WI38 (cell line): Measurements from ENCODE around the gene TUSC7.

Experiments used
- H3K4me3 ChIP-seq: 2 replicates; pipeline ENCODE4 v1.5.1; 2011; ENCODE audit warnings: low read depth, mild to moderate bottlenecking, control low read depth, low read length
- TF ChIP-seq, protein P1 (sequence below): IDR thresholded peaks from 2 replicates; pipeline ENCODE4 v1.5.1; 2012; ENCODE audit warnings: low read depth, mild to moderate bottlenecking, control low read depth, low read length

TUSC7 gene

DNA sequence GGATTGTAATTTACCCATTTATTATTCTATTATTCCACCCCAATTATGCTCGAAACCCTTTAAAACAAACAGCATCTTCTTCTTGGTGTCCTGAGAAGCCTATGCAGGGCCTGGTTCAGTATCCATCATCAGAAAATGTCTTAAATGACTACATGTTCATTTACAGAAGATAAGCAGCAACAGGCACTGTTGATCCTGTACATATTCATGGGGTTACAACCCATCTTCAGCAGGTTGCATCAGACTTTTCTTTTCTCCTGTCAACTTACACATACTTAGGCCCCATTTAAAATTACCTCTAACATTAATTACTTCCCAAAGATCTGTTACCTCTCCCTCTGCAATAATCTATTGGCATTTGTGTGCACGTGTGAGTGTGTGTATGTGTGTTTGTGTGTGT lies 18.9 kb downstream of the TUSC7 start:
- H3K4me3 ChIP-seq: no peak overlapping the region
- TF ChIP-seq, protein P1, sequence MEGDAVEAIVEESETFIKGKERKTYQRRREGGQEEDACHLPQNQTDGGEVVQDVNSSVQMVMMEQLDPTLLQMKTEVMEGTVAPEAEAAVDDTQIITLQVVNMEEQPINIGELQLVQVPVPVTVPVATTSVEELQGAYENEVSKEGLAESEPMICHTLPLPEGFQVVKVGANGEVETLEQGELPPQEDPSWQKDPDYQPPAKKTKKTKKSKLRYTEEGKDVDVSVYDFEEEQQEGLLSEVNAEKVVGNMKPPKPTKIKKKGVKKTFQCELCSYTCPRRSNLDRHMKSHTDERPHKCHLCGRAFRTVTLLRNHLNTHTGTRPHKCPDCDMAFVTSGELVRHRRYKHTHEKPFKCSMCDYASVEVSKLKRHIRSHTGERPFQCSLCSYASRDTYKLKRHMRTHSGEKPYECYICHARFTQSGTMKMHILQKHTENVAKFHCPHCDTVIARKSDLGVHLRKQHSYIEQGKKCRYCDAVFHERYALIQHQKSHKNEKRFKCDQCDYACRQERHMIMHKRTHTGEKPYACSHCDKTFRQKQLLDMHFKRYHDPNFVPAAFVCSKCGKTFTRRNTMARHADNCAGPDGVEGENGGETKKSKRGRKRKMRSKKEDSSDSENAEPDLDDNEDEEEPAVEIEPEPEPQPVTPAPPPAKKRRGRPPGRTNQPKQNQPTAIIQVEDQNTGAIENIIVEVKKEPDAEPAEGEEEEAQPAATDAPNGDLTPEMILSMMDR: no peak

GRCh38 chr3:116734243-116734642 lies 24.7 kb downstream of the TUSC7 start:
- TF ChIP-seq, protein P1: no peak
- H3K4me3 ChIP-seq: no peak overlapping the region

- TF ChIP-seq, protein P1: no peak
- H3K4me3 ChIP-seq: no peak overlapping the region
These were observed 30.1 kb downstream of the TUSC7 start for GRCh38 chr3:116739678-116740077.

- no peak overlapping the region for H3K4me3 ChIP-seq
- TF ChIP-seq, protein P1: no peak
These were observed 30.7 kb downstream of the TUSC7 start for GRCh38 chr3:116740293-116740692.

DNA sequence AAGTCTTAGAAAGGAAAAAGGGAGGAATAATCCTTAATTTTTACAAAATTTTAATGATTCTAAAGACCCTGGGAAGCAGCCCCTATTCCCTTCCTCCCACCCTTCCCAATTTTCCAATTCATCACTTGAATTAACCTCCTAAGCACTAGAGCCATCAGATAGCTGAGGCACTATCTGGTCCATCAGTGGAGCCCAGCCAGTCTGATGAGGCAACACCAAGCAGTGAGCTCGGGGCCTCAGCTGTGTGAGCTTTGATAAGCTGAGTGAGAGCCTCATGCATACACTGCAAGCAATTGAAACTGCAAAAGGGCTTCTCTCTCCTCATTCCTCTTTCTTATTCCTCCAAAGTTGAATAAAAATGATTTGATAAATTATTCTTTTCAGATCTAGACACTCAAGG lies 31.9 kb downstream of the TUSC7 start:
- TF ChIP-seq, protein P1: no peak
- H3K4me3 ChIP-seq: no peak overlapping the region

- no peak overlapping the region for H3K4me3 ChIP-seq
- TF ChIP-seq, protein P1: no peak
These were observed 33.5 kb downstream of the TUSC7 start for GRCh38 chr3:116743062-116743461.

GRCh38 chr3:116749388-116749787 lies 39.8 kb downstream of the TUSC7 start:
- no peak overlapping the region for H3K4me3 ChIP-seq
- TF ChIP-seq, protein P1: no peak
